GM21447 (cell line): ENCODE data around the gene GLTPD2.

Experiments
- ATAC-seq: cut with Tn5 transposase; IDR thresholded peaks from one replicate; pipeline ENCODE4 v1.9.1; 2021; ENCODE audit not compliant: unreplicated experiment

The GLTPD2 gene

DNA sequence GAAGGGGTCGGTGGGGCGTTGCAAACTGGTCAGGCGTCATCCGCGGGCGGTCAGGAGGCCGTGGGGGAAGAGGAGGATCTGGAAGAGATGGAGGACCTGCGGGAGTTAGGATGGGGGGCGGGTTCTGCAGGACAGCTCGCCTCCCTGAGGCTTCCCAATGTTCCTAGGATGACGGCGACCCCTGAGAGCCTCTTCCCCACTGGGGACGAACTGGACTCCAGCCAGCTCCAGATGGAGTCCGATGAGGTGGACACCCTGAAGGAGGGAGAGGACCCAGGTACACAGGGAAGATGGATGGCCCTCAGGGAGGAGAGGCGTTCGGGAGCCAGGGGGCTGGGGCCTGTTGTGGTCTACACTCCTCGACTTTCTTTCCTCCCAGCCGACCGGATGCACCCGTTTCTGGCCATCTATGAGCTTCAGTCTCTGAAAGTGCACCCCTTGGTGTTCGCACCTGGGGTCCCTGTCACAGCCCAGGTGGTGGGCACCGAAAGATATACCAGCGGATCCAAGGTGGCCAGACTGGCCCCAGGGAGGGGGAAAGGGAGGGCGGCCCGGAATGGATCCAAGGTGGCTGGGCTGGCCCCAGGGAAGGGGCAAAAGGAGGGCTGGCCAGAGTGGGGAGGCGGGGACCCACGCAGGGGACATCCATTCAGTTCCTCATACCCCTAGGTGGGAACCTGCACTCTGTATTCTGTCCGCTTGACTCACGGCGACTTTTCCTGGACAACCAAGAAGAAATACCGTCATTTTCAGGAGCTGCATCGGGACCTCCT is 19.0 kb downstream of the GLTPD2 start:
- no peak for ATAC-seq

DNA sequence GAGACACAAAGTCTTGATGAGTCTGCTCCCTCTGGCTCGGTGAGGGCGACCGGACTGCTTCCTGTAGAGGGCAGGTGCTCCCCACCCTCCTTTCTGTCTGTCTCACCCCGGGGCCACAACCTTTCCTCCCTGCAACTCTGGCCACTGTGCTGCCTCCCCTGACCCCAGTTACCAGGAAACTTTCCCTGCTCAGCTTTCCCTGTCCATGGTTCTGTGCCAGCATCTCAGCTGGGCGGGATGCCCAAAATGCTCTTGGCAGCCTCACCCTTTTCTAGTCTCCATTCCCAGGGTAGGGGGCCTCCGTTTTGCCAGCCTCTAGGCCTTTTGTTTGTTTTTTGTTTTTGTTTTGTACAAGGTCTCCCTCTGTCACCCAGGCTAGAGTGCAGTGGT is 19.6 kb downstream of the GLTPD2 start:
- ATAC-seq = no peak

DNA sequence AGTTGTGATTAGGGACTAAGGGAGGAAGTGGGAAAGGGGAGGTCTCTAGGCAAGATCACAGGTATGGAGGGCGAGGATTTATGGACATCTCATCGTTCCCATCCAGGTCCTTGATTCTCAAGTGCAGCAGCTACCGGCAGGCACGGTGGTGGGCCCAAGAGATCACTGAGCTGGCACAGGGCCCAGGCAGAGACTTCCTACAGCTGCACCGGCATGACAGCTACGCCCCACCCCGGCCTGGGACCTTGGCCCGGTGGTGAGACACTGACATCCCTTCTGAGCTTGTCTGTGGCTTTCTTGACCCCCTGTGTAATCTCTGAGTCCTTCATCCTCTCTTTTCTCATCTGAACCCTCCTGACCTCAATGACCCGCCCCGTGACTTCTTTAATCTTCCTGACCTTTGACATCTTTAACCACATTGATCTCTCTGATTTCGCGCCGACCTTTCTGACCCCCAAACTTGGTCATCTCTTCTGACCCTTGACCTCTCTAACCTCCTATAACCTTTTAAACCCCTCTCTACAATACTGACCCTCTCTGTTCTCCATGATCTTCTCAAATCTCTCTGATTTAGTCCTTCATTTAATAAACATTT is 22.0 kb downstream of the GLTPD2 start:
- no peak for ATAC-seq

DNA sequence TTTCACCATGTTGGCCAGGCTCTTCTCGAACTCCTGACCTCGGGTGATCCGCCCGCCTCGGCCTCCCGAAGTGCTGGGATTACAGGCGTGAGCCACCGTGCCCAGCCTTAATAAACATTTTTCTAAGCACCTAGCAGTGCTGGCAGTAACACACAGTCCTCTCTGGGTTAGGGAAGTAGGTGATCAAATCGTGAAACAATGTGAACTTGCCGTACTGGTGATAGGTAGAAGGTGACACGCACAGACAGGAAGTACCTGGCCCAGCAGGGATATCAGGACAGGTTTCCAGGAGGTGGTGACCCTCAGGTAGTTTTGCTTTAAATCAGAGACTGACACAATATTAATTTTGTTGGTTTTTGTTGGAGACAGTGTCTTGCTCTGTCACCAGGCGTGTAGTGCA is 22.7 kb downstream of the GLTPD2 start:
- no peak for ATAC-seq

DNA sequence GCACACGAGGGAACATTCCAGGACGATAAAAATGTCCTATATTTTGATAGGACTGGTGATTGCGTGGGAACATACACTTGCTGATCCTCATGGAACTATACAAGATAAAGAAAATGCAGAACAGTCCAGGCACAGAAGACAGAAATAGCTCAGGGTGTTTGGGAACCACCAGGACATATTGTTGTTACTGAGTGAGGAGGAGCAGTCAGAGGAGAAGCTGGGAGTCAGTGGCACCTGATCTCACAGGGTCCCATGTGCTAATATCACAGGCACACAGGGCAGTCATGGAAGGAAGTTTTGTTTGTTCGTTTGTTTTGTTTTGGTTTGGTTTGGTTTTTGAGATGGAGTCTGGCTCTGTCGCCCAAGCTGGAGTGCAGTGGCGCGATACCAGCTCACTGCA is 23.9 kb downstream of the GLTPD2 start:
- no peak for ATAC-seq

DNA sequence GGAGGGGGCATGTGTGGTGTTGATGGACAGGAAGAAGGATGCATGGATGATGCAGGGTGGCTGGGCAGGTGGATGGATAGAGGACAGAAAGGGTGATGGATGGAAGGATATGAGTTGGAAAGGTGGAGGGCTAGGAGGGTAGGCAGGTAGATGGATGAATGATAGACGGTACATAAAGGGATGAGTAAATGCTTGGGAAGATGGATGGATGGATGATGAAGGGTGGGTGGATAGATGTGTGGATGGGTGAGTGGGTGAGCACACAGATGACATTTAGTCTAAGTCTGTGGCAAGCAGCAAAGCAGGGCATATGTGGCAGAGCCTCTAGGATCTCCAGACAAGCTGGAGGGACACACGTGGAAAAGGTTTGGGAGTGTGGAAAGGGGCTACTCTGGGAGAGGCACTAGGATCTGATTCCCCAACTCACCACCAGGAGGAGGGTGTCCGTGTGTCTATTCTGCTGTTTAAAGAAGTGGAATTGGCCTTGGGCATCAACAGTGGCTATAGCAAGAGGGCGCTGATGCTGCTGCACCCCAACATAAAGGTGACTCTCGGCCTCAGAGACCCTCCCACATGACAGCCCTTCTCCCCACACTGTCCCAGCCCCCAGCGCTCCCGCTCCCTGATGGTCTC is 26.4 kb downstream of the GLTPD2 start:
- no peak for ATAC-seq

DNA sequence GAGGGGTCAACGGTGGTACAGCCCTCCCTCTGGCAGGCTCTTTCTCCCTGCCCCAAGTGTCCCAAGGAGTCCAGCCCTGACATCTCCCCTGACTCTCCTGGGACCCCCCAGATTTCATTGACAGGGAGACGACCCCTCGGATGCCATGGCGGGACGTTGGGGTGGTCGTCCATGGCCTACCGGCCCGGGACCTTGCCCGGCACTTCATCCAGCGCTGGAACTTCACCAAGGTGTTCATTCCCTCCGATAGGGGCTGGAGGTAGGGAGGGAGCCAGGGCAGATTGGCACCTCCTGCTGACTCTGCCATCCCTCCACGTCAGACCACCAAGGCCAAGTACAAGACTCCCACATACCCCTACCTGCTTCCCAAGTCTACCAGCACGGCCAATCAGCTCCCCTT is 28.1 kb downstream of the GLTPD2 start:
- no peak for ATAC-seq

DNA sequence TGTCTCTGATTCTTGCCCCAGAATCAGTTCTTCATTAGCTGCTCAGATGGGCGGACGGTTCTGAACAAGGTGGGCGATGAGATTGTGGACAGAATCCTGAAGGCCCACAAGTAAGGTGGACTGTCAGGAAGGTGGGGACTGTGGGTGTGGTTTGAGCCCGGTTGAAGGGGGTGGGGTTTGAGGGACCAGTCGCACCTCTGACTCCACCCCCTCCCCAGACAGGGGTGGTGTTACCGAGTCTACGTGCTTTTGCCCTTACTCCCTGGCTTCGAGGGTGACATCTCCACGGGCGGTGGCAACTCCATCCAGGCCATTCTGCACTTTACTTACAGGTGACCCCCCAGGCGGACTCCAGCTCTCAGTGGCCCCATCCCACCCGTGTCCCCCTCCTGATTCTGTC is 29.5 kb downstream of the GLTPD2 start:
- ATAC-seq = no peak

DNA sequence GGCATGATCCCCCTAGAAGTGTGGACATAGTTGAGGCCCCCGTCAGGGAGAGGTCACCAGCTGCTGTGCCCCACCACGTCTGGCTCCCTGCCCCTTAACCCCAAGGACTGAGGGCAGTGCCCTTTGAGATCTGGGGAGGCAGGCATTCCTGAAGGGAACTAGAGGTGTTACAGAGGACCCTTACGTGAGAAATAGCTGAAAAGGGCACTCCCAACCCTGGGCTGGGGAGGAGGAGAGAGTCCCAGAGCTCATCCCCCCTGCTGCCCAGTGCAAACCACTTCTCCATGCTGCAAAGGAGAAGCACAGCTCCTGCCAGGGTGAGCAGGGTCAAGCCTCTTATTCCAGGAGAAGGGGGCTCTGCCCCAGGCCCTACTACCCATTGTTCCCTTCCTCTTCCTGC is 34.1 kb downstream of the GLTPD2 start:
- no peak for ATAC-seq

DNA sequence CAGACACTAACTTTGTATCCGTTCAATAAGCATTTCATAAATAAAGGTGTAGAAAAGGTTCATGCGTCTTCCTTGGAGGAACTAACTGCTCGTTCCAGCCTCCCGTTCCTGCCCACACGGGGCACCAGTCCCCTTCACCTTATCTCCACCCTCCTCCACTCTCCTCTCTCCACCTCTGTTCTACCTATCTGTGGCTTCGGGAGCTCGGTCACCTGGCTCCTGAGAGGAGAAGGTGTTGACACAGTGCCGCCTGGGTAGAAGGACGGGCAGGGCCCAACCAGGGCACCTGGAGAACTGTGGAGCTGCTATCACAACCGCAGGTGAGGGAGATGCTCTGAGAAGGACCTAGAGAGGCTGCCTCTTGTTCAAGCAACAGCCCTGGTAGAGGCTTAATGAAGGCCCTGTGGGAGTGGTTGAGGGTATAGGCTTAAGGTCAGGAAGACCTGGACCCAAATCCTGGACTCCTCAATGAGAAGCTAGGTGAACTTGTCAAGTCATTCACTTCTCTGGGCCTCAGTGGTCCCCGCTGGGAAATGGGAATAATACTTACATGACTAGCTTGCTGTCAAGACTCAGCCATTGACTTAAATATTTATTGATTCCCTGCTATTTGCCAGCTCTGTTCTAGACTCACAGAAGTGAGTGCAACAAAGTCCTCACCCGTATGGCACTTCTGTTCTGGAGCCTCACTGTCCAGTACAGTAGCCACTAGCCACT is 34.8 kb downstream of the GLTPD2 start:
- ATAC-seq = no peak

DNA sequence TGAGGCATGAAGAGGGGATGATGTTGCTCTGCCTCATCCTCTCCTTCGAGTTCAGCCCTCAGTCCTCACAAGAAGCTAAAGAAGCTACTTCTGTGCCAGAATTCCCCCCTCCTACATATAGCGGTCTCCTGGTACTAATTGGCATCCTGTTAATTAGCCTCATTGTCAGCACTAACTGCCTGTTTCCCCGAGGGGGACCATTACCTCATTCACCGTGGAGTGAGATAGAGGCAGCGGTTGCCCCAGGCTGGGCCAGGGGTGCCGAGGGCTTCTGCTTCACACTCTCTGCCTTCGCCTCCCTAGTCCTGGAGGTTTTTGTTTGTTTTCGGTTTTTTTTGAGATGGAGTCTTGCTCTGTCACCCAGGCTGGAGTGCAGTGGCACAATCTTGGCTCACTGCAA is 38.6 kb downstream of the GLTPD2 start:
- no peak for ATAC-seq

DNA sequence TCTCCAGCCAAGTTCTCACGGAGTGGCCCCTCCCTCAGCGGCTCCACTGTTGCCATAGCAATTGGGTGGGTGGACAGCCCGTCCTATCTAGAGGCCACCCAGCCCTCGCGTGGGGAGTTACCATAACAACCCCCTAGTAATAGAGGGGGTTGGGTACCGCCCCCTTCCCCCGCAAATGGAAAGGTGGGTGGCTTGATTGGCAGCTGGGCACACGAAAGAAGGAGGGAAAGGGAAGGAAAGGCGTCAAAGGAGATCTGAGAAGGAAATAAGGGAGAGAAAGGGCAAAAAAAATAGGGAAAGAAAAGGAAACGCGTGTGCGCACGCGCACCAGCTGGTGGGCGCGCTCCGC is 44.0 kb downstream of the GLTPD2 start:
- peak; percentile 19 for ATAC-seq

DNA sequence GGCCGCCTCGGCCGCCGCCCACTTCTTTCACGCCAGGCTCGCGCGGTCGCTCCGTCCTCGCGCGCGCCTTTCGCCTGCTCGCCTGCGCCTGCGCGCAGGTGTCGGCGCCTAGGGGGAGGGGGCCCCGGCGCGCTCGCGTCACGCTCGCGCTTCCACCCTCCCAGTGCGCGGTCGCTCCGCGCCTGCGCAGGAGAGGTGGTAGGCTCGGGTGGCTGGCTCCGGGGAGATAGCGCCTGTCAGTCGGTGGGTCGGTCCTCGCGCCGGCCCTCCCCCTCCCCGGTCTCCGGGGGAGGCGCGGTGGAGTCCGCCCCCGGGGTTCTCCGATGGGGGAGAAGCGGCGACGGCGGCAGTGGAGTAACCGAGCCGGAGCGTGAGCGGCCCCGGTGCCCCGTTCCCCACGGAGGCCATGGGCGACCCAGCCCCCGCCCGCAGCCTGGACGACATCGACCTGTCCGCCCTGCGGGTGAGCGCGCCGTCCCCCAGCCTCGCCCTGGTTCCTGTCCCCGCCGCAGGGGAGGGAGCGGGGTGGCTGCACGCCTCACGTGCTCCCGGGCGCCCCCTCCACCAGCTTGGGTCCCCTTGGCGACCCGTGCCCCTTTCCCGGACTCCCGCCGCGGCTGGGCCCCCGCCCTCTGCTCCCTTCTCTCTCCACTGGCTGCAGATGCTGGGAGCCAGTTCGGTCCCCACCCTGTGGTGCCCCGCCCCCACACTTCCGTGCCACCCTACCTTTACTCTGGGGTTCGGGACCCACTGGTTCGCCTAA is 44.6 kb downstream of the GLTPD2 start, which contains the start of gene MINK1:
TSS of gene MINK1 (plus strand) at position 163 of the 763 bp plus-strand sequence. CDS start at position 407, 244 bp downstream.
- ATAC-seq = peak; percentile 66

DNA sequence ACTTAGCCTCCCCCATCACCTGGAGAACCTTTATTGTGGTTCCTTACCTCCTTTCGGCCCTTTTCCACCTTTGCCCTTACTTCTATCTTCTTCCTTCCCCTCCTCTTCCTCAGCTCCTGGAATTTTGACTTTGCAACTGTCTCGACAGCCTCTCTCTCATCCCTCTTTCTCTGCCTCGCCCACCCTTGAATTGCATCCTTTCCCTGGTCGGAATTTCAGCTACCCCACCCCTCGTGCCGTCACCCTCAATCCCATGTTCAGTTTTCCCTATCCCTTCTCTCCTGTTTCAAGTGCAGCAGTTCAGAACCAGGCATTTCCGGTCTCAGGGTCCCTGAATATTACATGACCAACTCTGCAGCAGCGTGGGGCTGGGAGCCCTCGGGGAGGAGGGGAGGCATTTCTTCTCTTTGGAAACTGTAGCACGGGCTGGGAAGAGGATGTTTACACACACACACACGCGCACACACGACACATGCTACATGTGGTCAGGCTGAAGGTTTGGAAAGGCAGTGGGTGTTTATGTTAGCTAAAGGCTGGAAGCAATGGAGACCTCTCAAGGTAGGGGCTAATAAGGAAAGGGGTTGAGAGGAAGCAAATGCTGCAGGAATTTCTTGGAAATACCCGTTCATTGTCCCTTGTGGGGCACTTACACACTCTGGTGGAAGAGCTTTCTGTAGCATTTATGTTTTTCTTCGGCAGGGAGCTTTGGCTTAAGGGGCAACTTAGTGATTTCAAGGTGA is 45.3 kb downstream of the GLTPD2 start:
- no peak for ATAC-seq

DNA sequence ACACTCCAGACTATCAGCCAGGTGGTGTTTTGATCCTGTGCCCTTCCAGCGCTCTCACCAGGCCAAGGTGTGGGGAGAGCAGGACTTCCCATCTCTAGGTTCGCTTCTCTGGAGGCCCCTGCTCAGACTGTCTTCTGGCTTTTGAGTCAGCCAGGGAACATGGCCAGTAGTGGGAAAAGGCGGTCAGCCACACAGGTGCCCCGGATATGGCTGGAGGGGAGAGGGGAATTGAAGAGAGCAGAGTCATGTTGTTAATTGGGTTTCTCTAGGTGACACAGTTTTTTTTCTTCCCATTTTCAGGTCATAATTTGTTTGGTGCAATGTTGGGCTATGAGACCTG is 45.9 kb downstream of the GLTPD2 start:
- no peak for ATAC-seq

DNA sequence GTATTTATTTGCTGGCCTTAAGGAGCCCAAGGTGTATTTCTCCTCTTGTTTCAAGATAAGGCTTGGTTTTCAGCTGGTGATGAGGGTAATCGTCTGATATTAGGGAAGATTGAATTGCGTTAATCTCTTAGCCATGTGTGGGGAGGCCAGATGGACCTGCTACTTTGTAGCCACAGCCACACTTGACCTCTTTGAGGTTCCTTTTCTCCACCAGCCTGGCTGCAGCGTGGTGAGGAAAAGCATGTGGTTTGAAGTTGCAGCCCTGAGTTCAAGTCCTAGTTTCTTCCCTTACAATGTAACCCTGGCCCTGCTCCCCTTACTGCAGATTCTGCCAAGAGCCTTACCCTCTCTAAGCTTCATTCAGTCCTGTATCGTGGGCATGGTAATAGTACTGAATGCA is 47.5 kb downstream of the GLTPD2 start:
- no peak for ATAC-seq

DNA sequence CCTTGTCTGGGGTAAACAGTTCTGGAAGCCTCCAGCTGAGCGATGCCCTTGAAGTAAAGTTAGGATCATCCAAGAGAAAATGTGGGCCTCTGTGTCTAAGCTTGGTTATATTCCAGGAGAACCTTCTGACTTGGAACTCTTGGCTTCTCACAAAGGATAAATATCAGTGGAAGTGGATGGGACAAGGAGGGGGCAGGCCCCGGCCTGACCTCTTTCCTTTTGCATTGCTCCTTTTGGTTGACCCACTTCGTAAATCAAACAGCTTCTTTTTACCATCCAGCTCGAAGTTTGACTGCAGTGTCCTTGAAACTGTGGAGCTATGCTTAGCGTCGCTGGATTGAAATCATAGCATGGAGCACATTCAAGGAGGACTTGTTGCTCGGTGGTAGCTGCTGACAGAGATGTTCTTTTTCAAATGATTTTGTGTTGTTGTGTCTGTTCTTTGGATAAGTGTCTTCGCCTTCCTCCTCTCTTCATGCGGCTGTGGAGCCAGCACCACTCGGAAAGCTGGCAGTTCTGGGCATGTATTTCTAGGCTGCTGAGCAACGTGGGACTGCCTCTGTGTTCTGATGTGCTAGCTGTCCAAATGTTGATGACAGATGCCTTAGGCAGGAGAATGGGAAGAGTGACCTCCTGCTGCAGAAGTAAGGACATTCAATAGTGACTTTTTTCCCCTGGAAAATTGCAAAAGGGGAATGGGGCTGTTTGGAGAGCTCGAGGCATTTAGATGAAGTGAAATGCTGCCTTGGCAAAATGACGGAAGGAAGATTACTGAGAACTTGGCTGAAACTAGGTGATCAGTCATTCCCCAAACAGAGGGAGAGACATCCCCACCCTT is 48.9 kb downstream of the GLTPD2 start:
- no peak for ATAC-seq

DNA sequence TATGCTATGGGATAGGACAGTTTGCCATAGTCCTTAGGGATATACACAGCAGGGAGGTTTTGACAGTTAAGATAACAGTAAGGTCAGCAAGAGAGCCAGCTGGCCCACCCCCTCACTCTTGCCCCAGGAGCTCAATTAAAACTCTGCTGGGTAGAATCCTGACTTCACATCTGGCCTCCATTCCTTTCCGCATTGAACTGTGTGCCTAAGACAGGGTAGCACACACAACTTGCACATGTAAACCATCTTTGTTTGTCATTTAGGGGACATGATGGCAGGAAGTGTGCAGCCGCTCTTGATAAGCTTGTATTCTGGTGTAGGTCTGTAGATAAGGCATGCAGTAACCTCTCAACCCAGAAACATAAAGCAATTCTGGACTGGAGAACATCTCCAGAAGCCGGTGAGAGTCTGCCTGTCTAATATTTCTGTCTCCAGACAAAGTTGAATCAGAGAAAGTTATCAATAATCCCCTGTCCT is 49.6 kb downstream of the GLTPD2 start:
- no peak for ATAC-seq

DNA sequence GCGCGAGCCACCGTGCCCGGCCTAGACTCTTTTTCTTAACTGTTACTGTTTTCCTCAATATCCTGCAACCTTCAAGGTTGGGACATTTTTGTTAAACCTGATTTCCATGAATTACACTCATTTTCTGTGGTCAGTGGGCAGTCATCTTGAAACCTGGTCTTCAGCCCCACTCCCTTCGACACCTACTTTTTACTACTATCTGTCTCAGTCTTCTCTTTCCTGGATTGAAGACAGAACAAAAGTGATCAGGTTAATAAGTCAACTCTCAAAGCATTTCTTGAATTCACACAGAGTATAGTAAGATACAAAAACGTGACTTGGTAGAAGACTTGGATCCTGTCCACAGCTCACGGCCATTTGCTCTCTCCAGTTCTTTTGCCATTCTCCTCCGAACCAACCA is 50.5 kb downstream of the GLTPD2 start:
- no peak for ATAC-seq
